GM18520 (cell line): ENCODE measurements around the gene CD96.
A peak's percentile ranks its signal among the peaks of the same experiment; 100 is the strongest.
"Not testable (repeated sequence)": the region's sequence is repeated elsewhere in the genome, so short reads cannot be mapped to it uniquely, and the experiment has no call there.

Experiments
- ATAC-seq: cut with Tn5 transposase; IDR thresholded peaks from one replicate; pipeline ENCODE4 v1.9.1; 2021; ENCODE audit not compliant: unreplicated experiment

CD96 gene

DNA sequence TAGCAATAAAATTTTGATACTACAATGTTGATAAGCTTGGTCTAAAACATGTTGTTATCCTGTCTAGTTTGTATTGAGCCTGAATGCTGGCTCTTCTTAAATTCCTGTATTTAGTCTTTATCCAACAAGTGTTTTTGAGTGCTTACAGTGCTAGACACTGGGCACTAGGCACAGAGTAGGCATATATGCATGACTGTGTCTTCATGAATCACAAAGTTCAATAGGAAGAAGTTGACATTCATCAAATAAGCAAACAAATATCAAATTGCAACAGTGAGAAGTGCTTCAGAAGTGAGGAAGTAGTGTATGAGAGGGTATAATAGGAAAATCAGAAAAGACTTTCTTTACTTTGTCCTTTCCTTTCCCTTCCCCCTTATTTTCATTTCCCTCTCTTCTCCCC lies 6.8 kb downstream of the CD96 start:
- ATAC-seq = no peak

- not testable (repeated sequence) for ATAC-seq
Observed at GRCh38 chr3:111561902-111562301, 19.9 kb downstream of the CD96 start.

GRCh38 chr3:111566844-111567243 lies 24.8 kb downstream of the CD96 start:
- no peak for ATAC-seq

DNA sequence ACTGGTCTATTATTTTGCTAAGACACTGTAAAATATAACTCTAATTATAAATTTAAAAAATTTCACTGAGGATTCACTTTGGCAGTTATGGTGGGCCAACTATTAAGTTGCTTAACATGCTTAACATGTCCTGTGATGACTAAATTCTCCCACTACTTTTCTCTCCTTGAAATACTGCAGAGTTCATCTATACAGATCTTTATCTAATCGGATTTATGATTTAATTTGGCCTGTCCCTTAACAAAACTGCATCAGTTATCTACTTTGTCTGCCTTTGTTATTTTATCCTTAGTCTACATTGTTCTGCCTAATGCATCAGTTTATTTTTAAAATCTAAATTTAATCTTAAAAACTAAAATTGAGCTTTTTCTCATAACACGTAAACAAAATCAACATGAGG lies 26.4 kb downstream of the CD96 start:
- no peak for ATAC-seq

DNA sequence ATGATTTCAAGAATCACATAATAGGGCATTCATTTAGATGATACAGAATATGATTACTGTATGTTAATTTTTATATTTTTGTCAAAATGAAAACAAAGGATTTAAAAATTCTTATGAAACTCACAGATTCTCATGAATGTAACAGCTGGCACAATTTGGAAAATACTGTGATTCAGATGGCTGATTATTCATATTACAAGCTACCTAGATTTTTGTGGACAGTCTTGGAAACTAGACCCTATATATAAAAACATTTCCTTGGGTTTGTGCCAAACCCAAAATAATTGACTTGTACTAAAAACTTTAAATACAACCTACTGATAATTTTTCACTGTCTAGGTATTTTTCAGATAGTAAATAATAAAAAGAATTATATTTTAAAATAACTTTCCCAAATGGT lies 26.9 kb downstream of the CD96 start:
- ATAC-seq = no peak

DNA sequence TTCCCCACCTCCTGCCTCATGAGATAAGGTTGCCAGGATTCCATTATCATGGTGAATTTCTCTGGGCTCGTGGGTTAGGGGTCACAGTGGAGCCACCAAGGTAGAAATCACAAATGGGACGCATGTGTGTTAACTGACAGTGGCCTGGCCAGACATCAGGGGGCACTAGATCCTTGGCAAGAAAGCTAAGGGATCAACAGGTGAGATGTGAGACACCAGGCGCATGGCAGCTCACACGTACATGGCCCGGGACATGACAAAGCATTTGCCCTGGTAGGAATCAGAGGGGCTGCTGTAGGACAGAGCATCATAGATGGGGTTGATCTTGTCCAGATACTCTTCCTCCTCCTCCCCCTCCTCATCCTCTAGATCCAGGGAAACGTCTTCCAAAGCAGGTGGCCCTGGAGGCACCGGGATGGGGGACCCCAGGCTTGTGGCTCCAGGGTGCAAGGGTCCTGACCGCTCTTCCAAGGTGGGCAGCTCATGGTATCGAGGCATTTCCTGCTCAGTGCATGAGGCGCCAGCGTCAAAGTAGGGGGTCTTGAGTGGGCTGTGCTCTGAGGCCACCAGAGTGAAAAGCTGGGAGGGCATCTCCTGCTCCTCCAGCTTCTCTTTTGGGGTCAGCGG lies 28.5 kb downstream of the CD96 start:
- no peak for ATAC-seq

- ATAC-seq = no peak
Observed at GRCh38 chr3:111571282-111571681, 29.3 kb downstream of the CD96 start.

DNA sequence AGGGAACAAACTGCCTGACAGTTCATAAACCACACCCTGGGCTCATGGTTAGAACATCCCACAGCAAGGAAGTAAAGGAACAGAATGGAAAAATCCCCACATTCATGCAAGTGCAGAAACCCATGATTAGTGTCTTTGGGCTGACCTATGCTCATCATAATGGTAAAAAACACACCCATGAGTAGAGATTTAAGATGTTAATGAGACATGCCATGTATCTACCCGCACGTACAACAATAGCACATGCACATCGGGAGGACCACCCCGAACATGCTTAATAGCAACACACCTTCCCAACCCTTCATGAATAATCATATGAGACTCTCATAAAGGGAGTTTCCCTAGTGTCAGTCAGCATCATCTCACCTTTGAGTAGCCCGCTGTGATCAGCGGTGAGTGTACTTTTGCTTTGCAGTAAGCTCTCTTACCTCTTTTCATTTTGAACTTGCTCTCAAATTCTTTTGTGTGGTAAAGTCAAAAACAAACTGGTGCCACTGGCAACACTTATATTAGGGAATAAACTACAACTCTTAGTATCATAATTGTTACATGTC lies 30.0 kb downstream of the CD96 start:
- peak; percentile 54 for ATAC-seq

DNA sequence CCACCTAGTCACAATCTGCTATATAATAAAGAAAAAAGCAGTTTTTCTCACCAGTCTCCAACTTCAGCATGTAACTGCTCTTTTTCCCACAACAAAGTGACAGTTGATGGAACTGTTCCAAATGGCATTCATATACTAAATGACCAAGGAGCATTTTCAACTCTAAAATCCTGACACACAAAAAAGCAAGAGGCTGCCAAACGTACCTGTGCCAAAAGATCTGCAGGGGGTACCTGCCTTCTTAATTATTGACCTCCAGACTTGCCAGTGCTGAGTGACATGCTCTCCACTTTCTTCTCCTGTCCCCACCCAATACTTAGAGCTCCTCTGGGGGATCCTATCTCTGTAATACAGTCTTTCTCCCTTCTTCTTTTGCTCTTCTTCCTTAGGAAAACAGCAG lies 35.1 kb downstream of the CD96 start:
- ATAC-seq = no peak

GRCh38 chr3:111577798-111578685 lies 36.0 kb downstream of the CD96 start:
- ATAC-seq = peak; percentile 86

DNA sequence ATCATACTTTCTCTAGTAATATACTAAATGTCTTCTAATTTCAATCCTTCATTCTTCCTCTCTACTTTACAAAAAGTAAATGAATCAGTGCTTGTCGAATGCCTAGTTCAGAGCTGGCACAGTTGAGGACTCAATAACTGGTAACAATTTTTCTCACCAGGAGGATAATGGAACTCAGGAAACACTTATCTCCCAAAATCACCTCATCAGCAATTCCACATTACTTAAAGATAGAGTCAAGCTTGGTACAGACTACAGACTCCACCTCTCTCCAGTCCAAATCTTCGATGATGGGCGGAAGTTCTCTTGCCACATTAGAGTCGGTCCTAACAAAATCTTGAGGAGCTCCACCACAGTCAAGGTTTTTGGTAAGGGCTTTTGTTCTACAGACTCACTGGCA lies 36.9 kb downstream of the CD96 start:
- no peak for ATAC-seq

- no peak for ATAC-seq
Observed at GRCh38 chr3:111579495-111579894, 37.5 kb downstream of the CD96 start.

- ATAC-seq = no peak
Observed at GRCh38 chr3:111581403-111582119, 39.6 kb downstream of the CD96 start.

GRCh38 chr3:111582120-111582474 lies 40.1 kb downstream of the CD96 start:
- ATAC-seq = no peak

- ATAC-seq = no peak
Observed at GRCh38 chr3:111584744-111585143, 42.7 kb downstream of the CD96 start.

DNA sequence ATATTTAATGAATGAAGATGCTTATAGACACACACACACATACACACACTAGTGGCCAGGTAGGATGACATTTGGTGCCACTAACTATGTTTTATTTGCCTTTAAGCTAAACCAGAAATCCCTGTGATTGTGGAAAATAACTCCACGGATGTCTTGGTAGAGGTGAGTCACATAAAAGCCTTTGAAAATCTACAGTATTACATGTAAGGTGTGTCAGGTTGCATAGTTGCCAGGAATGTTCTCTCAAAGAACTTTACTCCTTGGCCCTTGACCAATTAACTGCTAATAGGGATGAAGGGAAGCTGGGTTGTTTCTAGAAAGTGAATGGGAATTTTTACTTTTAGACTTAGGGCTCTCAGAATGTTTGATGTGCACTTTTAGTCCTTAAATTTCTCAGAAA lies 43.2 kb downstream of the CD96 start:
- no peak for ATAC-seq

DNA sequence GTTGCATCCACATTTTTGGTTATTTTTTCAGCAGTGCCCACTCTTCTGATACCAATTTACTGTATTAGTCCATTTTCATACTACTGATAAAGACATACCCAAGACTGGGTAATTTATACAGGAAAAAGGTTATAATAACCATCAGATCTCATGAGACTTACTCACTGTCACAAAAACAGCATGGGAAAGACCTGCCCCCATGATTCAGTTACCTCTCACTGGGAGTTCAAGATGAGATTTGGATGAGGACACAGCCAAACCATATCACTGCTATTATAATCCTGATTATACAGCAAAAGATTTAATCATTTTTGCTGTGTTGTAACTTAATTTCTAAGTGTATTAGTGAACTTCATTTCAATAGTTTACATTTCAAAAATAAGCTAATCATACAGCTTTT lies 46.5 kb downstream of the CD96 start:
- no peak for ATAC-seq

GRCh38 chr3:111589303-111590142 lies 47.5 kb downstream of the CD96 start:
- no peak for ATAC-seq

DNA sequence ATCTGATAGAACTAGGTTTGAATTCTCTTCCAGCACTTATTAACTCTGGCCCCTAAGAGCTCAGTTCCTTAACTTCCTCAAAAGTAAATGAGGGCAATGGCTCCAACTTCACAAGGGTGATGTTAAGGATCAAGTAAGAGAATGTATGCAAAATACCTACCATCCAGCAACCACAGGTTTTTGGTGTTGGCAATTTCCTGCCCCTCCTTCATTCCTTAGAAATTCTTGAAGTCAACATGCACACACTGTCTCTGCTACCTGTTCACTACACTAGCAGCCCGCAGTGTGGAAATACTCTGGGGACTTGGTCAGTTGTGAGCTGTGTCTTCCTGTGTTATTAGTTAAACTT lies 48.1 kb downstream of the CD96 start:
- ATAC-seq = no peak

GRCh38 chr3:111591555-111591954 lies 49.6 kb downstream of the CD96 start:
- no peak for ATAC-seq

- no peak for ATAC-seq
Observed at GRCh38 chr3:111592143-111592542, 50.1 kb downstream of the CD96 start.
